Caco-2 (cell line): ENCODE data around the gene GZF1. TPM values are rescaled to one million over a fixed set of nuclear protein-coding genes. Genes with fewer than 3 reads are reported as not detected.

Experiments
- BruUV-seq: library from RNA; stranded (reverse); fragments of 400-500 nt; replicated peaks from 2 replicates; lab custom pipeline; 2021; lab: Mats Ljungman, UMichigan
- CTCF ChIA-PET: fragments of 300-600 bp; sonication (Branson Sonifier 250); formaldehyde crosslinking; loops from one replicate; lab custom pipeline; 2022; ENCODE audit warnings: antibody characterized with exemption; lab: Charles Lee
- POLR2A ChIA-PET: fragments of 300-600 bp; sonication (Branson Sonifier 250); formaldehyde crosslinking; loops from one replicate; lab custom pipeline; 2022; ENCODE audit warnings: antibody characterized with exemption; lab: Charles Lee
- DNase-seq, 2 experiments: peaks; one replicate each; pipeline versions ENCODE4 v3.0.0 to v3.0.0-alpha.2; 2020 to 2022
- H3K27me3 ChIP-seq: replicated peaks from 2 replicates; pipeline ENCODE4 v1.6.0; 2011; ENCODE audit warnings: low read length; ENCODE audit not compliant: control insufficient read depth, insufficient read depth
- H3K36me3 ChIP-seq: 2 replicates; pipeline ENCODE4 v1.5.1; 2011; ENCODE audit warnings: low read length; ENCODE audit not compliant: control insufficient read depth, insufficient read depth
- H3K4me1 ChIP-seq: fragments of 250-450 bp; sonication (Bioruptor Pico); 2 replicates; pipeline ENCODE4 v1.5.1; 2020; ENCODE audit warnings: mild to moderate bottlenecking
- H3K4me3 ChIP-seq: 2 replicates; pipeline ENCODE4 v1.5.1; 2011; ENCODE audit warnings: low read depth, mild to moderate bottlenecking, control low read depth, low read length
- H3K9me3 ChIP-seq: fragments of 250-450 bp; sonication (Bioruptor Pico); 2 replicates; pipeline ENCODE4 v1.5.1; 2020; ENCODE audit warnings: mild to moderate bottlenecking, moderate library complexity
- H3K27ac Mint-ChIP-seq: one replicate; pipeline ENCODE4 v1.8.0; 2022; ENCODE audit warnings: mixed read lengths; ENCODE audit not compliant: unreplicated experiment
- H3K27me3 Mint-ChIP-seq: one replicate; pipeline ENCODE4 v1.8.0; 2022; ENCODE audit warnings: mixed read lengths; ENCODE audit not compliant: insufficient read depth, unreplicated experiment
- H3K36me3 Mint-ChIP-seq: one replicate; pipeline ENCODE4 v1.8.0; 2022; ENCODE audit warnings: mild to moderate bottlenecking, mixed read lengths; ENCODE audit not compliant: insufficient read depth, unreplicated experiment
- H3K4me1 Mint-ChIP-seq: one replicate; pipeline ENCODE4 v1.8.0; 2022; ENCODE audit warnings: low read depth, mixed read lengths; ENCODE audit not compliant: unreplicated experiment
- H3K4me3 Mint-ChIP-seq: one replicate; pipeline ENCODE4 v1.8.0; 2022; ENCODE audit warnings: mild to moderate bottlenecking, moderate library complexity, mixed read lengths; ENCODE audit not compliant: unreplicated experiment
- H3K9me3 Mint-ChIP-seq: one replicate; pipeline ENCODE4 v1.8.0; 2022; ENCODE audit warnings: mixed read lengths; ENCODE audit not compliant: unreplicated experiment
- CTCF ChIP-seq, 2 experiments: fragments of 200-600 bp in 1 of 2; IDR thresholded peaks; 1 replicate in 1 of 2; 2 replicates in 1 of 2; pipeline versions ENCODE4 v1.5.1 to v1.8.0; 2011 to 2022; ENCODE audit warnings: antibody characterized with exemption in 1 of 2, control low read depth in 1 of 2, inconsistent platforms in 1 of 2, low read depth in 1 of 2, low read length in 1 of 2, mild to moderate bottlenecking in 1 of 2, moderate library complexity in 1 of 2; ENCODE audit not compliant: insufficient read depth in 1 of 2, severe bottlenecking in 1 of 2, unreplicated experiment in 1 of 2
- intact Hi-C: fragments of 100-400 bp; cut with micrococcal nuclease; formaldehyde crosslinking; loops from one replicate; pipeline ENCODE4 v1.10.0; 2022; ENCODE audit not compliant: unreplicated experiment
- total RNA-seq: library from RNA; stranded (reverse); gene quantifications from 2 replicates; pipeline ENCODE4 v1.2.3, GENCODE V29; 2022

The GZF1 gene
- total RNA-seq, 1 experiment from 2014 or later: 18.4 TPM

- H3K36me3 Mint-ChIP-seq: peaks cover 73% of the 10 kb centered on the region
- intact Hi-C loops: no loop called here
Observed at GRCh38 chr20:23369072-23369823, 7.3 kb downstream of the GZF1 start.

GRCh38 chr20:23370274-23370673 lies 8.3 kb downstream of the GZF1 start:
- Mint-ChIP-seq H3K27ac (no peak overlapping the region), H3K27me3 (no peaks in the 10 kb centered on the region), H3K36me3 (peaks cover 71% of the 10 kb centered on the region), H3K4me1 (peaks cover under 1% of the 10 kb centered on the region), H3K9me3 (no peaks in the 10 kb centered on the region), H3K4me3 (no peak overlapping the region)
- DNase-seq: no peak
- BruUV-seq: no TSS peak
- H3K9me3 ChIP-seq: no peaks in the 10 kb centered on the region
- POLR2A ChIA-PET: no interaction called here
- peaks cover 5% of the 10 kb centered on the region for H3K36me3 ChIP-seq
- no peak overlapping the region for H3K4me3 ChIP-seq
- intact Hi-C loops: no loop called here
- CTCF ChIA-PET: interaction anchor here (1.2 kb wide), 1 partner anchor 51 kb away, joined by 3 read pairs; the partner anchor contains the start of gene NAPB
- peaks cover 7% of the 10 kb centered on the region for H3K4me1 ChIP-seq
- no peaks in the 10 kb centered on the region for H3K27me3 ChIP-seq
- TF ChIP-seq CTCF (IDR thresholded peaks at IDR 0.05; ENCODE audit: insufficient read depth in 1 of 2, low read depth in 1 of 2, low read length in 1 of 2, severe bottlenecking in 1 of 2, unreplicated experiment in 1 of 2): no peak

More at GRCh38 chr20:23369072-23369823, 7.3 kb downstream of the GZF1 start:
- CTCF ChIA-PET: no interaction called here
- no peak overlapping the region for H3K4me3 ChIP-seq
- H3K4me1 ChIP-seq: peaks cover 7% of the 10 kb centered on the region
- TF ChIP-seq CTCF (IDR thresholded peaks at IDR 0.05; ENCODE audit: insufficient read depth in 1 of 2, low read depth in 1 of 2, low read length in 1 of 2, severe bottlenecking in 1 of 2, unreplicated experiment in 1 of 2): no peak
- DNase-seq: no peak
- BruUV-seq: no TSS peak
- H3K27me3 ChIP-seq: no peaks in the 10 kb centered on the region
- H3K36me3 ChIP-seq: peaks cover 6% of the 10 kb centered on the region
- peaks cover 9% of the 10 kb centered on the region for H3K4me1 Mint-ChIP-seq
- no peaks in the 10 kb centered on the region for H3K27me3 Mint-ChIP-seq
- POLR2A ChIA-PET: interaction anchor here (0.8 to 1.7 kb wide), 2 partner anchors 11 to 52 kb away, joined by 3 to 9 read pairs; partner anchors contain the start of gene NAPB
- H3K9me3 Mint-ChIP-seq: no peaks in the 10 kb centered on the region
- no peaks in the 10 kb centered on the region for H3K9me3 ChIP-seq
- H3K4me3 Mint-ChIP-seq: no peak overlapping the region
- no peak overlapping the region for H3K27ac Mint-ChIP-seq

- TSS peak; percentile 0 for BruUV-seq
- TF ChIP-seq CTCF (IDR thresholded peaks at IDR 0.05; ENCODE audit: insufficient read depth in 1 of 2, low read depth in 1 of 2, low read length in 1 of 2, severe bottlenecking in 1 of 2, unreplicated experiment in 1 of 2): no peak
- ChIA-PET CTCF (interaction anchor here (1.2 kb wide), 1 partner anchor 51 kb away, joined by 3 read pairs; the partner anchor contains the start of gene NAPB), POLR2A (no interaction called here)
- H3K27me3 ChIP-seq: no peaks in the 10 kb centered on the region
- H3K4me3 Mint-ChIP-seq: no peak overlapping the region
- H3K4me1 ChIP-seq: peaks cover 7% of the 10 kb centered on the region
- intact Hi-C loops: no loop called here
- DNase-seq: no peak
- H3K27ac Mint-ChIP-seq: no peak overlapping the region
- H3K4me3 ChIP-seq: no peak overlapping the region
- H3K36me3 Mint-ChIP-seq: peaks cover 74% of the 10 kb centered on the region
- H3K4me1 Mint-ChIP-seq: no peaks in the 10 kb centered on the region
- peaks cover 4% of the 10 kb centered on the region for H3K36me3 ChIP-seq
- no peaks in the 10 kb centered on the region for H3K9me3 Mint-ChIP-seq
- H3K9me3 ChIP-seq: no peaks in the 10 kb centered on the region
- no peaks in the 10 kb centered on the region for H3K27me3 Mint-ChIP-seq
Observed at GRCh38 chr20:23370873-23371272, 8.9 kb downstream of the GZF1 start.
